H4 (cell line): ENCODE results near the gene FANCI. TPM values are rescaled to one million over a fixed set of nuclear protein-coding genes. Genes with fewer than 3 reads are reported as not detected.

Experiments used
- DNase-seq: peaks from one replicate; pipeline ENCODE4 v3.0.0-alpha.2; 2015; ENCODE audit warnings: low spot score
- total RNA-seq: library from RNA; depleted of rRNA; stranded (reverse); fragments of >200 nt; shearing (Covaris generic); gene quantifications from 2 replicates; pipeline ENCODE4 v1.2.3, GENCODE V29; 2014; rRNA removed

Gene FANCI
- total RNA-seq, result 61.2 and 61.9 TPM in 2 replicates

DNA sequence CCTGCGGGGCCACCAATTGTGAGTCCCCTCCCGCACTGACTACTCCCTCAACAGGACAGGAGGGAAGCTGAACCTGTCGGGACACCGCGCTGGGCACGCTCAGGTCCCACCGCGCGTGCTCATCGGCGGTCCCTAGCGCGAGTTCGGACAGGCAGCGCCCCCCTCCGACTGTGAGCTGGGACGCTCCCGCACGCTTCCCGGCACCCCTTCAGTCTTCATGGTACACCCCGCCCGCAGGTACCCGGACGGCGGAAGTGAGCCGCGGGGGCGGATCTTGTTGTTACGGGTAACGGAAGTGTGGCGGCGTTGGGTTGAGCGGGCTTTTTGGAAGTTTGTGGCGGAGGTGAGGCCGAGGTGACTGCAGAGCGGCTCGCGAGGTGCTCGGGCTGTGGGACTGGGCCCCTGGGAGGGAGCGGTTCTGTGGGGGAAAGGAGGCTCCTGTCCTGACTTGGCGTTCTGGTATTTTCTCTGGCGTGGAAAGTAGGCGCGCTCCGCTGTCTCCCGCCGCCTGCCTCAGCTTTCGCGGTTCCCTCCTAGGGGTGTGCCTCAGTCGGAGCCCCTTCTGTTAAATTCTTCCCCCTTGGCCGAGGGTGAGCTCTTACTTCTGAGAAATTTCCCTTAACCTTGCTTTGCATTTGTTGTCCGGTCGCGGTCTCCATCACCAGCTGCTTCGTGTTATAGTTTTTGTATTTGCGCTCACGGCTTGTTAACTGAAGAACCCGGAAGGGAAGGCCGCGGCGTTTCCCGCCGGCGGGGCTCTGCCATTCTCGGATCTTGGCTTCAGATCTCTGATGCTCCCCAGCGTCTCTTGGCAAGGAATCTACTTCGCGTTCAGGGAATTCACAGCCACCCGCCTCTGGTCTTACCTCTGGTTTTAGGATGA, at the start of gene FANCI:
Gene FANCI, plus strand, starts transcription at position 289 of the 883 bp plus-strand sequence. CDS start 3,669 bp downstream, outside the sequence.
- peak; percentile 90 for DNase-seq

- no peak for DNase-seq
These were observed 49.2 kb upstream of the FANCI start for GRCh38 chr15:89194608-89195007.

DNA sequence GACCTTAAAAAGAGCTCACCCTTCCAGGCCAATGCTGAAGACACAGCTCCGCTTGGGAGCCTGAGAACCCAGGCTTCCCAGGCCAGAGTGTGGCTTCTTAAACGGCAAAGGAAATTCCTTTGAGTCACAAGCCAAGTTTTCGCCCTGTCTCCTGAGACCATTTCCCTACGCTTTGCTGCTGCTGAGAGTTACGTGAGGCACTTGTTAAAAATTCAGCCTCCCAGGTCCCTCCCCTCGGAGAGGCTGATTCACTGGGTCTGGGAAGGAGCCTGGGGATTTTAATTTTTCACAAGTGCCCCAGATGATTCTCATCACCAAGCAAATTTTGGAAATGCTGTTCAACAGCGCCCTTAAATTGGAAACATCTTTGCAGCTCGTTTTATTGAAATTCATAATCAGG, 47.9 kb upstream of the FANCI start:
- no peak for DNase-seq

DNA sequence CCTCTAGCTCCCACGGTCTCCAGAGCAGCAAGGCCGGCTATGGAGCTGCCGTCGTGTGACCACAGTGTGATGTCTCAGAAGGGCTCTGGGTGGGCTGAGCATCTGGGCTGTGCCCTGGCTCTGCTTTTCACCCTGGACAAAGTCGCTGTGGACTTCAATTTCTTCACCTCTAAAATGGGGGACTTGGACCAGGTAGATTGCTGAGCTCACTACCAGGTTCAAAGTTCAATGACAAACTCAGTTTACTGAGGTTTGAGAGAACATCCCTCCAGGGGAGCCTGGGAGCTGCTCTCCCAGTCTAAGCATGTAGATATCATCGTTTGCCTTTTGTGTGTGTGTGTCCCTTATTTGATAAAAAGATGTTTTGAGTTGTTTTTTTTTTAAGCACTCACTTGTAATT, 47.5 kb upstream of the FANCI start:
- DNase-seq, result no peak

- no peak for DNase-seq
These were observed 46.8 kb upstream of the FANCI start for GRCh38 chr15:89196994-89197393.

GRCh38 chr15:89197503-89197971, 46.2 kb upstream of the FANCI start:
- DNase-seq, result no peak

DNA sequence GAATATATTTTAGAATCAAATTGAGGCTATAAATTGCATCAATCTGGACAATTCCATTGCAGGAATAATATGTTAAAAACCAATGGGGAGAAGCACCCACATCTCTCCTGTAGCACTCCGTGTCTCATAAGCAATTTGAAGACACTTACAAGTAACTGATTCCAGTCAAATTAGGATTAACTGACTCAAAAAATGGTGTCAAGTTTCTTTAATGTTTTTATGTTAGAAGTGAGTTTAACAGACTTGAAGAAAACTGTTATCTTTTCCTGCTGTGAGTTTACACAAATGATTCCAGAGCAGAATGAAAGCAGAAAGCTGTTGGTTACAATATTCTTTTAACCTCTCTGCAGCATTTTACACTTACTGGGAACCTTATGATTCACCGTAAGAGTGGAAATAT, 45.6 kb upstream of the FANCI start:
- no peak for DNase-seq

- DNase-seq, result no peak
These were observed 44.8 kb upstream of the FANCI start for GRCh38 chr15:89198934-89199333.

DNA sequence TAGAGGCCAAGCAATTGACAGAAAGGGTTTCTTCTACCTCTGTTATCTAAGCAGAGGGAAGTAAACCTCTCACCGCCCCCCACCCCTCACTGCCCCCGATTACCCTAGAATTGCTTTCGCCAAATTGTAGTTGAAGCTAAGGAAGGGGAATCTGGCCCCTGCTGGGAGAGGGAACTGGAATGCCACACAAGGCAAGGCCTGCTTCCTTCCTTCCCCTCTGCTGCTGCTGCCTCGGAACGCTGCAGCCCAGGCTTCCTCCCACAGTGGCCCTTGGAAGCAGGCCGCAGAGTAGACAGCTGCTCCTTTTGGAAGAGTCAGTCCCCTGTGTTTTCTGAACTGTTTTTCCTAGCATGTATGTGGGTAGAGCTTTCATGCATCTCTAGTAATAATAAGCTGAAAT, 44.0 kb upstream of the FANCI start:
- DNase-seq, result no peak

GRCh38 chr15:89200182-89200581, 43.6 kb upstream of the FANCI start:
- no peak for DNase-seq

GRCh38 chr15:89201465-89202005, 42.2 kb upstream of the FANCI start:
- DNase-seq, result no peak

DNA sequence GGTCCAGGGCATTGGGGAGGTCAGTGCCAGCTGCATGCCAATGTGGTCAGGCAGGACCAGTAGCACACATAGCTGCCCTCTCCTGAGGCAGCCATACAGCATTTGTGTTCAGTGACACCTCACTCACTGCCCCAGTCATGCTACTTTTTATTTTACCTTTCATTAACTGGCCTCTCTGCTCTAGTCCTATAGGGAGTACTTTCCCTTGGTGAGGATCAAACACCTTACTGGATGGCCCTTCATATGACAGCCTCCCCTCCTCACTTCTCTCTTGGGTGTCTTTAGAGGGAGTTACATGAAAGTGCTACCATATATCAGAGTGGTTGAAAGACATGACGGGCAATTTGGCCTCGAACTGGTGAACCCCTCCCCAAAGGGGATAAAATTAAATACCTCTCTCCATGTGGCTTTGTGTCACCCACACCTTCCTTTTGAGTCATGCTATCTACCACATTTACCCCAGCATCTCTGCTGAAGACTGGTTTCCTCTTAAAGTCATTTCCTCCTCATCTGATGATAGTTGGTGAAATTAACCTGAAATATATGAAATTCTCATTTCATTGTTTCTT, 40.0 kb upstream of the FANCI start:
- no peak for DNase-seq

DNA sequence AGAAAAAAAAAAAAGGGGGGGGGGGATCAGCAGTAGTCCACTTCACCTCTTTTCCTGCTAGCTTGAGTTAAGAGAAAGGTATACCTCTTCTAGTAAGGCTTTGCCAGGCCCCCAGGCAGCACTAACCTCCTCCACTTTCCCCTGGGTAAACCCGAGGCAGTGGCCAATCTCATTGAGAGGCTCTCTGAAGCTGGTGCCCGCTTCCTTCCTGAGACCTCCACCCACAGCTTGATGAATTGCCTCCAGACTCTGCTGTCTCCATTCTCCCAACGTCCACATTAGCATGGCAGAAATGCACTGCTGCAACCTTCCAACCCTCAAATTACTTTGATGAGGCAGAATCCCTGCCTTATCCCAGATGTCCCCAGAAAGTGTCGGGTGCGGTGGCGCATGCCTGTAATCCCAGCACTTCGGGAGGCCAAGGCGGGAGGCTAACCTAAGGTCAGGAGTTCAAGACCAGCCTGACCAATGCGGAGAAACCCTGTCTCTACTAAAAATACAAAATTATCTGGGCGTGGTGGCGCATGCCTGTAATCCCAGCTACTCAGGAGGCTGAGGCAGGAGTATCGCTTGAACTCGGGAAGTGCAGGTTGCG, 37.7 kb upstream of the FANCI start:
- no peak for DNase-seq

GRCh38 chr15:89206908-89207331, 36.9 kb upstream of the FANCI start:
- peak; percentile 54 for DNase-seq

- no peak for DNase-seq
These were observed 35.5 kb upstream of the FANCI start for GRCh38 chr15:89208256-89208655.

GRCh38 chr15:89209057-89209456, 34.7 kb upstream of the FANCI start:
- DNase-seq, result no peak

DNA sequence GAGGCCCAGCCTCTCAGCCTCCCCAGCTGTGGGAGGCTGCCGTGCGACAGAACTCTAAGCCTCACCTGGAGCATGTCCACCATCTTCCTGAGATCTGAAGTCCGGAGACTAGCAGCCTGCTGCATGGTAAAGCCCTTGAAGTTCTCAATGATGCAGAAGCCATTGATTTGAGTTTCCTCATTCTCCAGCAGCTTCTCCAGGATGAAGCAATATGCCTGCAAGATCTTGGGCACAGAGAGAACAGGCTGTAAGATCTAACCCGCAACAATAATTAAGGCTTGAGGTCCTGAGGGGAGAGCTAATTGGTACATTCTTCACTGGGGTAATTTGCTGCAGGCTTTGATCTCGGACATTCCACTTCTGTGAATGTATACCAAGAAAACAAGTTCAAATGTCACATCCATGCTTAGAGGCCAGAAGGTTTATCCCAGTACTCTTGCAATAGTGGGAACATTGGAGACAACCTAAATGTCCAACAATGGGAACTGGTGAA, 32.1 kb upstream of the FANCI start:
- DNase-seq, result no peak

DNA sequence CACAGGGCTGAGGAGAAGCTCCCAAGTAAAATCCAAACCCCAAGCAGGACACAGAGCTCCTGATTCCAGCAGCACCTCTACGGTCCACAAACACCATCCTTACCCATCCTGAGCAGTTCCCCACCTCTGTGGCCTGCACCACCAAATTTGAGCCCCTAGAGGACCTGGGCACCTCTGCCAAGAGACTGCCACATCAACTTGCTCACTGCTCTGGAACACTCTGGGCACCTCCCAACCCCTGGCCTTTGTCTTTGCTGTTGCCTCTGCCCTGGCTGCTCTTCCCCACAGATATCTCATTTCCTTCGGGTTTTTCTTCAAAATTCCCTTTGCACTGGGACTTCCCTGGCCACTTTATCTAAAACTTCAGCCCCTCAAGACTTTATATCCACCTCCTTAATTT, 28.2 kb upstream of the FANCI start:
- no peak for DNase-seq

DNA sequence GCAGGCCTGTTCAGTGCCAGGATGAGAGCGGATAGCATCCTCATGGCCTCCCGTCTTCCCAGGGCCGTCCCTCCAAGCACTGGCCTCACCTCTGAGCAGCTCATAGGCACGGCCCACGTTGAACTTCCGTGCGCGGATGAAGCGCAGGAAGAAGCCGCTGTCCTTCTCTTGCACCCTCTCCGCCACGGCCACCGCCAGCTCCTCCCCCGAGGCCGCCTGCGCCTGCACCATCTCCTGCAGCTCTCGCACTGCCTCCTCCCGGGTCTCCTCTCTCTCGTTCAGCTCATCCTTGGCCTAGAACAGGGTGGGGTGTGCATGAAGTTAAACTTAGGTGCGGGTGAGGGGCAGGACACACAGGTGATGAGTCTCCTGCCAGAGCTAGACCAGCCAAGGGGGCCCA, 26.7 kb upstream of the FANCI start:
- DNase-seq, result no peak

DNA sequence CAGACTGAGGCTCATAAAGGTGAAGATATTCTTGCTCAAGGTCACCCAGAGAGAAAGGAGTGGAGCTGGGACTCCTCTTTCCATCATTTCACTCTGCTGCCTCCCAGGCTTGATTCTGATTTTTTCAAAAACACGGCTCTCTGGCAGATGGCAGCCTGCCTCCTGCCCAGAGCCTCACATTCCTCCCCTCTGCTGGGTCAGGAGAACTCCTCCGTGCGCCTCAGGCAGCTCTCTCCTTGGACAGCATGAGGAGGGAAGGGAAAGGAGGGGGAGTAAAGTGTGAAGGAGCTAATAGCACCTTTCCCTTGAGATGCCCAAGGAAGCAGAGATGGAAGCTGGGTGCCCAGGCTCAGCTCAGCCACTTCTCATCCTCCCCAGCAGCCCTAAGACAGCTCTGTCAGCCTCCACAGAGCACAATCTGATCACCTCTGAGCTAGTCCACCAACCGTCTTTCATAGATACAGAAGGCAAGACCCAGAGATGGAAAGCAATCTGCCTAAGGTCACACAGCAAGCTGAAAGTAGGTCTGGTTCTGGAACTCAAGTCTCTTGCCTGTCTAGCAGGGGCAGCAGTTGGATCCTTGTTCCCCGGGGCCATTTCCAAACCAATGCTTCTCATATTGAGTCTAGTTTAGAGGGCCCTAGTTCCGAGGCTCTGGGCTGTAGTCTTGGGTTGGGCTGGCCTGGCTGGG, 25.9 kb upstream of the FANCI start:
- DNase-seq, result no peak

- no peak for DNase-seq
These were observed 25.2 kb upstream of the FANCI start for GRCh38 chr15:89218531-89218930.

GRCh38 chr15:89221543-89221942, 22.2 kb upstream of the FANCI start, which contains the start of gene RLBP1:
Gene RLBP1, minus strand, starts transcription at chr15:89221579. Its CDS starts 2,604 bp downstream, at chr15:89218975.
- DNase-seq, result no peak
